GM19099 (cell line): ENCODE results near the gene COL26A1.

Source experiments
- POLR2A ChIP-seq: IDR thresholded peaks from 3 replicates; pipeline ENCODE4 v1.6.1; 2011; ENCODE audit warnings: low read depth; ENCODE audit not compliant: insufficient read length; ENCODE audit errors: extremely low read depth

Gene COL26A1

DNA sequence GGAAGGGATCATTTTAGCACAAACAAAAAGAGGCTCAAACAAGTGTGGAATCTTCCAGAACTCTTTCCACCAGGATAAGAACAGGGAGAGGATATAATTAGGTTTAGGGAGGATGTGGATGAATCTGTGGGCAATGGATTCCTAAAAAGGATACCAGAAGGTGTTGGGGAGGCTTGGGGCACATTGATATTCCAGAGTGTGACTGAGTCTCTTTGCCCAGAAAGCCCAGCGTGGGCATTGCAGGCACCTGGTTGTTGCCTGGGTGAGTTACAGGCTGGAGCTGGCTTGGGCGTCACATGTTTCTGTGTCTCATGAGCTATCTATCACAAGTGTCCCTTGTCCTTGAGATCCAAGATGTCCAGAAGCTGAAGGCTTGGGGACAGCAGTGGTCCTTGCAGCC lies 3.3 kb downstream of the COL26A1 start:
- no peak for TF ChIP-seq POLR2A

DNA sequence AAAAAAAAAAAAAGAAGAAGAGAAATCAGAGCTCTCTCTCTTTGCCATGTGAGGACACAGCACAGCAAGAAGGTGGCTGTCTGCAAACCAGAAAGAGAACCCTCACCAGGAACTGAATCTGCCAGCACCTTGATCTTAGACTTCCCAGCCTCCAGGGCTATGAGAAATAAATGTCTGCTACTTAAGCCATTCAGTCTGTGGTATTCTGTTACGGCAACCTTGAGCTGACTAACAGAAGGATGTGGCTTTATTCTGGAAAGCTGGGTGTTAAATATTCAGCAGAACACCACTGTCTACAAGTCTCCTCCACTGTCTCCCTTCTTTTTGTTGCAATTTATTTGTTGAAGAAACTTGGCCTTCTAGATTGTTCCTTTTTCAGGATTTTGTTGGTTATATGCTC lies 5.0 kb downstream of the COL26A1 start:
- TF ChIP-seq POLR2A, result no peak

DNA sequence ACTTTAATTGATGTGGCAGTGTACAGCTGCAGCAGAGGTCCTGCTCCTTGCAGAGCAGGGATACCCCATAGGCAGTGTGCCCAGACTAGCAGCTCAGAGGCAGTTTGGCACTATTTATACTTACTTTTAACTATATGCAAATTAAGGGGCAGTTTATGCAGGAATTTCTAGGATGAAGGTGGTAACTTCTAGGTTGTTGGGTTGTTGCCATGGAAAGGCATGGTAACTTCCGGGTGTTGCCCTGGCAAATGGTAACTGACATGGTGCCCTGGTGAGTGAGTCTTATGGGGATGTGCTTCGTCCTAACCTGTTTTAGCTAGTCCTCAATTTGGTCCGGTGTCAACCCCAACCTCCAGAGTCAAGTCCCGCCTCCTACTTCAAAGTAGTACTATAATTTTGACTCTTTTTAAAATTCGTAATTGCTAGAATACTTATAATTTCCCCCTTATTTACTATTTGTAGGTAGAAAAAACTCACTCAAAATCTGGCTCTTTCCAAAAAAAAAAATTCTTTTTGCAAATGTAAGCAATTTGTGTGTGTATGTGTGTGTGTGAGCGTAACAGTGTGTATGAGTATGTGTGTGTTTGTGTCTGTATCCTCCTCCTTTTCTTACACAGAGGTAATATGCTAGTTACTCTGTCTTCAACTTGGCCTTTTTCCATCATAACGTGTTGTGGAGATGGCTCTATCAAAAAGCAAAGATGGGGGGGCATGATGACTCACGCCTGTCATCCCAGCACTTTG lies 5.9 kb downstream of the COL26A1 start:
- no peak for TF ChIP-seq POLR2A

DNA sequence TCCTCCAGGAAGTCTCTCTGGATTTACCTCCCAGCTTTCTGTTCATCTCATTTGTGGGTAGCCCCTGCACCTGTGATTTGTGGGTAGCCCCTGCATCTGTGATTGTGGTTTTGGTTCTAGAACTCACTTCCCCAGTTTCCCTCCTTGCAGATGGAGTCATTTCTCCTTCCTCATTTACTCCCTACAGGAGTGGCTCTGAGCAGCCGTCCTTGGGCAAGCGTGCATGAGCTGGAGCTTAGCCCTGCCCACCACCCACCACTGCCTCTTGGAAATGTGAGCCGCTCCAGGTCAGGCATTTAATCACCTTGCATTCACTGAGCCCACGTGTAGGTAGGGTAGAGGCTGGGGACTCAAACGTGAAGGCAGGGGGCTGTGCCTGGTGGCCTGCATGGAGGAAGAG lies 8.2 kb downstream of the COL26A1 start:
- no peak for TF ChIP-seq POLR2A

DNA sequence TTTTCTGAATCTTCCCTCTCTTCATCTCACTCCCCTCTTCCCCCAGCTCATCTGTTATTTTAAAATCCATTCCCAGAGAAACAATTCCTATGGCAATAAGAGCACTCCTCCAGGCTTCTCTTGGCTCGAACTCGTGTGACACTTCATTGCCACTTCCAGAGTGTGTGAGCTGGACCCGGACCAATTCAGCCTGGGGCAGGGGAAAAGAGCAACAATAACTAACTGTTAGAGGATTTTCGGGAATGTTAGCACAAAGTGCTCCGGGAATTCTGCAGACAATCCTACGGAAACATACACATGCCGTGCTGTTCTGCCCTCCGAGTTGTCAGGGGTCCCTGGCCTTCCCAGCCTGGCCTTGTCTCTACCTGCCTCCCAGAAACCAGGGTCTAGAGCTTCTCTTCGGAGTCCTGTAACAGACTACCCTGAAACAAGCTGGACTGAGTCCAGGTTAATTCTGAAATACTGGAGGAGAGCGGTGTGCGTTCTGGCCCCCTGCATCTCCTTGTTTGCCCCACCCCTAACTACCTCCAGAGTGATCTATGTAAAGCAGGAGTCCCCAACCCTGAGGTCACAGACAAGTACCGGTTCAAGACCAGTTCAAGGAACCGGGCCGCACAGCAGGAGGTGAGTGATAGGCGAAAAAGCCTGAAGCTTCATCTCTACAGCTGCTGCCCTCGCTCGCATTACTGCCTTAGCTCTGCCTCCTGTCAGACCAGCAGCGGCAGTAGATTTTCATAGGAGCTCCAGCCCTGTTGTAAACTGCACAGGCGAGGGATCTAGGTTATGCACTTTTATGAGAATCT lies 11.3 kb downstream of the COL26A1 start:
- no peak for TF ChIP-seq POLR2A

DNA sequence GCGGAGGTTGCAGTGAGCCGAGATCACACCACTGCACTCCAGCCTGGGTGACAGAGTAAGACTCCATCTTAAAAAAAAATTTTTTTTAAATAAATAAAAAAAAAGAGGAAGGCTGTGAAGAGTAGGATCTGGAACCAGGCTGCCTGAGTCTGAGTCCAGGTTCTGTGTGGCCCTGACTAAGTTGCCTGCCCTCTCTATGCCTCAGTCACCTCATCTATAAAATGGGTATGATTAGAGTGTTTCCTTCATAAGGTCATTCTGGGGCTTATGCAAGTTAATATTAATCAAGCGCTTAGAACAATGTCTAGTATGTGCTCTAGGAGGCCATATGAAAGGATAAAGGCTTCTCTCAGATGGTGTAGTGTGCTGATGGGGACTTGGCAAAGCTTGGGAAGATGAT lies 12.3 kb downstream of the COL26A1 start:
- no peak for TF ChIP-seq POLR2A

DNA sequence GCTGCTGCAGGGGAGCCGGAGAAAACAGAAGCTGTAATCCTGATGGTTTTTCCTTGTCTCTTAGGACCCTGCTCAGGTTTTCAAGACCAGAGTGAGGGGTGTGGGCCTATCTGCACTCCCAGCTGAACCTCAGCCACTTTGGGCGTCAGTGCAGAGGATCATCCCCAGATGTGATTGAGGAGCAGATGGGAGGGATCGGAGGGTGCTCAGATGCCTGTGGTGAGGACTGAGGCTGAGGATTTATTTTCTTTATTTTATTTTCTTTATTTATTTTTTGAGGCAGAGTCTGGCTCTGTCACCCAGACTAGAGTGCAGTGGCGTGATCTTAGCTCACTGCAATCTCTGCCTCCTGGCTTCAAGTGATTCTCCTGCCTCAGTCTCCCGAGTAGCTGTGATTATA lies 13.9 kb downstream of the COL26A1 start:
- no peak for TF ChIP-seq POLR2A

DNA sequence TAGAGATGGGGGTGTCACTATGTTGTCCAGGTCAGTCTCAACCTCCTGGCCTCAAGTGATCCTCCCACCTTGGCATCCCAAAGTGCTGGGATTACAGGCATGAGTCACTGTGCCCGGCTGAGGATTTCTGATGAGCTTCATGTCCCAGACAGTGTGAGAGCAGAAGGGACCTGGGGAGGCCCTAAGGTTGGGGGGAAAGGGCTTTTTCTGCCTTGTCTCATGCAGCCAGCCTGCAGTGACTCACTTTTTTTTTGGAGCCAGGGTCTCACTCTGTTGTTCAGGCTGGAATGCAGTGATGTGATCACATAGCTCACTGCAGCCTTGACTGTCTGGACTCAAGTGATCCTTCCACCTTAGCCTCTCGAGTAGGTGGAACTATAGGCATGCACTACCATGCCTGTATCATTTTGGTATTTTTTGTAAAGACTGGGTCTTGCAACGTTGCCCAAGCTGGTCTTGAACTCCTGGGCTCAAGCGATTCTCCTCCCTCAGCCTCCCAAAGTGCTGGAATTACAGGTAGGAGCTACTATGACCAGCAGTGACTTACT lies 14.6 kb downstream of the COL26A1 start:
- TF ChIP-seq POLR2A, result no peak

DNA sequence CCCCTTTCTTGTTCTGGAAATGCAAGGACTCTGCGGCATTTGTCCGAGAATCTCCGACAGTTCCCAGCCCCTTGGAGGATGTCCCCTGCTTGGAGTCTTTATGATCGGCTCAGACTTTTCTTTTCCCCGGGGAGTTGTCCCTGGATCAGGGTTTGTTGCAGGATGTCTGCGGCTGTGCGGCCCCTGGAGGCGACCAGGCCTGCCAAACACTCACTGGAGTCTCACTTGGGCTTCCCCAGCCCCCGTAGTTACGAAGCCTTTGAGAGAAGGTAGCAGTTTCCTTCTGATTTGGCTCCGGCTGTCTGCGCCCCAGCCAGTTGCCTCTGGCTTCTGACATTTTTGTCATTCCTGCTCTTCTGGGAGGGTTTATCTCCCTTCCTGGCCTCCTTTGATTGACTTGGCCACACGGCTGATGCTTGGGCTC lies 16.1 kb downstream of the COL26A1 start:
- no peak for TF ChIP-seq POLR2A

DNA sequence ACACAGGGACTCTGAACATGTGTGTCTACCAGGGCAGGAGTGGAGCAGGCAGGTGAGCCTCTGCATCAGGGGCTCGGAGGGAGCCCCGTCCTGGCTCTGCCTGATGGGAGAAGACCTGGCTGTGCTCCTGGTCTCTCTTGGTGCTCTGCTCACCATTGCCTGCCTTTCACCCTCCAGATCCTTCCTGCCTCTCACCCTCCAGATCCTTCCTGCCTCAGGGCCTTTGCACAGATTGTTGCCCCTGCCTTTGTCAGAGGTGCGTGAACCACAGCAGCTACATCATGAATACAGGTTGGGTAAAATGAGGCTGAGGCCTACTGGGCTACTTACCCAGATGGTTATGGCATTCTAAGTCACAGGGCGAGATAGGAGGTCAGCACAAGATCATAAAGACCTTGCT lies 16.6 kb downstream of the COL26A1 start:
- no peak for TF ChIP-seq POLR2A

DNA sequence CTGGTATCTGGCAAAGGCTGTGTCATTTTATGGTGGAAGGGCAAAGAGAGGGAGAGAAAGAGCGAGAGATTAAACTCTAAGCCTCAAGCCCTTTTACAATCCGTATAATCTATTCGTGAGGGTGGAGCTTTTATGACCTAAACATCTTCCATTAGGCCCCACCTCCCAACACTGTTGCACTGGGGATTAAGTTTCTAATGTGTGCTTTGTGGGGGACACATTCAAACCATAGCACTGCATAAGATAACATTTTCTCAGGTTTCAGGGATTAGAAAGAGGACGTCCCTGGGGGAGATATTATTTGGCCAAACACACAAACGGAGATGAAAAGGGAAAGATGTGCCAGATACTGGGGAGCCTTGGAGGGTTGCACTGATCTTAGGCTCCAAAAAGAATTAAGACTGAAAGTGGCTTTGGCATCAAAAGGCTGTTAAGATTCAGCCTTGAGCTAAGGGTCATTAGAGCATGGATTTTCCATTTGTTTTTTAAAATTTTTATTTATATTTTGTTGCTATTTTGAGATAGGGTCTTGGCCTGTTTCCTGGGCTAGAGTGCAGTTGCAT lies 19.0 kb downstream of the COL26A1 start:
- no peak for TF ChIP-seq POLR2A

DNA sequence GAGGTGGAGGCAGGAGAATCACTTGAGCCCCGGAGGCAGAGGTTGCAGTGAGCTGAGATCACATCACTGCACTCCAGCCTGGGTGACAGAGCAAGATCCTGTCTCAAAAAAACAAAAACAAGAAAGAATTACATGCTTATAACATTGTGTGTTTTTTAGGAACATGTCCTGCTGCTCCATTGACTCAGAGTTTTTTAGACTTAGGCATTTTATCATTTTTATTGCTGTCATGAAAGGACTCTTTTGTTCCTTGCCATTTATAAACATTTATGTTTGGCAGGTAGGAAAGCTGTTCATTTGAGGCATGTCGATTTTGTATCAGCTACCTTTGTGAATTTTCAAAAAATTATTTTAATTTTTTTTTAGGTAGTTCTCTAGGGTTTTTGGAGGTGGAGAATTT lies 20.3 kb downstream of the COL26A1 start:
- TF ChIP-seq POLR2A, result no peak

DNA sequence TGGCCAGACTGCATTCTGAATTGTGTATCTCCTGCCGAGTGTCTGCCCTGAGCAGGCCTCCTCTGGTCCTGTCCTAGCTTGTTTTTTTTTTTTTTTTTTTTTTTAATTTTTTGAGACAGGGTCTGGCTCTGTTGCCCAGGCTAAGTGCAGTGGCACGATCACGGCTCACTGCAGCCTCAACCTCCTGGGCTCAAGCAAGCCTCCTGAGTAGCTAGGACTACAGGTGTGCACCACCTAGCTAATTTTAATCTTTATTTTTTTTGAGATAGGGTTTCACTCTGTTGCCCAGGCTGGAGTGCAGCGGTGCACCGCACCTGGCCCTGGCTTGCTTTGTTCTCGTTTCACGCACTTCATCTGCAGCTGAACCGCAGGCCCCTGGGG lies 23.5 kb downstream of the COL26A1 start:
- no peak for TF ChIP-seq POLR2A

DNA sequence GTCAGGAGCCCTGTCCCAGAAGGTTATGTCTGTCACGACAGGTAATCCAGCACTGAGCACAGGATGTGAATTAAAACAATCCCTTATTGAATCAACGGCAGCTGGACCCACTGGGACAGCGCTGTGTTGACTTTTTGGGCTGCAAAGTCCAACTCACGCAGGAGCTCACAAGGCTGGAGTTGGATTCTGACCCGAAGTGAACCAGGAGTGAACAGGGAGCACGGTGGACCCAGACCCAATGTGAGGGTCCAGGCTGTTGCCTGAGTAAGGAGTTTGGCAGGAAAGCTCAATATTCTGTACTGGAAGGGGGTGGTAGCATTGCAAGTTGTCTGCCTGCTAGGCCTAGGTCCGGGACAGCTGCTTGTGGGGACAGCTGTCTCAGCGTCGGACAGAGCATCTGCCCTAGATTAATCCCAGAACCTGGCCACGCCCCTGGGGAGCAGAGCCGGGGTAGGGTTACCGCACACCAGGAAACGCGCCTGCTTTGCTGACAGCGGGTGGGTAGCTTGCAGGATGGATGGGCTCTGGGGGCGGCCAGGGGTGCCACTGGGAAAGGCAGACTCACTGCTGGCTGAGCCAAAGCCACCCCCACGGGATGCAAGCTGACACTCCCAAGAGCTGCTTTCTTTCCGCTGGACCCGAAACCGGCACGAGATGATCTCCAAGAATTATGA lies 24.0 kb downstream of the COL26A1 start:
- TF ChIP-seq POLR2A, result no peak

DNA sequence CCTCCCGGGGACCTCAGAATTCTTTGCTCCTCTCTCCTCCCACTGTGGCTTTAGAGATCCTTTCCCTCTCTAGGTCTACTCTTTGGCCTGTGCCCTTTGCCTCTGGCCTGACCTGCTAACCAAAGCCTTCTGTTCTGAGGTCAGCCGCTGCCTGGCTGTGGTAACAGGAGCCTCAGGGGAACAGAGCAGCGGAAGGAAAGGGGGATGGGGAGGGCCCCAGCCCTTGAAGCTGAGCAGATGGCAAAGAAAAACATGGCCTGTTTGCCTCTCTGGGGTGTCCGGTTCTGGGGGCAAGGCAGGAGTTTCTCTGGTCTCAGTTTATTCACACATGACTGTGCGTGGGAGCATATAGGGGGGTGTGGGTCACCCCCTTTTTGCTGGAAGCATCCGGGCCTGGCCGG lies 28.2 kb downstream of the COL26A1 start:
- no peak for TF ChIP-seq POLR2A
